Anterior cingulate cortex (tissue), 58 donors: ENCODE results near the gene SDK1.

Source experiments
- DNase-seq, 58 donors: peaks; one replicate each; lab custom pipeline; 2025; lab: John Stamatoyannopoulos, UW

SDK1 gene

DNA sequence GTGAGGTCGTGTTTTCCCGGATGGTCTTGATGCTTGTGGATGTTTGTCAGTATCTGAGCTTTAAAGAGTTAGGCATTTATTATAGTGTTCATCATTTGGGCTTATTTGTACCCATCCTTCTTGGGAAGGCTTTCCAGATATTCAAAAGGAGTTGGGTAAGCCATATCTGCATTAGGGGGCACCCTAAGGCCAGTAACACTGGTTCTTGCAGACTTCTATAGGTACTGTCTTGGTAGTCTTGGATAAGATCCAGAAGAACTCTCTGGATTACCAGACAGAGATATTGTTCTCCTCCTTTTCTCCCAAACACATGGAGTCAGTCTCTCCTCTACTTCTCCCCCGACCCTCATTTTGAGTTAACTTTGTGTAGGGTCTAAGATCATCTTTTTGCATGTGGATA, 92.8 kb downstream of the SDK1 start:
- no peak for DNase-seq

DNA sequence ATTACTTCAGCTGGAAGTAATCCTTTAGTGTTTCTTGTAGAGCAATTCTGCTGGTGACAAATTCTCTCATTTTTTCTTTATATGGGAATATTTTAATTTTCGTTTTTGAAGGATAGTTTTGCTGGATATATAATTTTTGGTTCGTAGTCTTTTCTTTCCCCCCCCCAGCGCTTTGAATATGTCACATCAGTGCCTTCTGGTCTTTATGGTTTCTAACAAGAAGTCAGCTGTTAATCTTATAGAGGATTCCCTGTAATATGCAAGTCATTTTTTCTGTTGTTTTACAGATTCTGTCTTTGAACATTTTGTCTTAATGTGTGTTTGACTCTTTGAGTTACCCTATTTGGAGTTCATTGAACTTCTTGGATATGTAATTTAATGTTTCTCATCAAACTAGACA, 96.3 kb downstream of the SDK1 start:
- no peak for DNase-seq

DNA sequence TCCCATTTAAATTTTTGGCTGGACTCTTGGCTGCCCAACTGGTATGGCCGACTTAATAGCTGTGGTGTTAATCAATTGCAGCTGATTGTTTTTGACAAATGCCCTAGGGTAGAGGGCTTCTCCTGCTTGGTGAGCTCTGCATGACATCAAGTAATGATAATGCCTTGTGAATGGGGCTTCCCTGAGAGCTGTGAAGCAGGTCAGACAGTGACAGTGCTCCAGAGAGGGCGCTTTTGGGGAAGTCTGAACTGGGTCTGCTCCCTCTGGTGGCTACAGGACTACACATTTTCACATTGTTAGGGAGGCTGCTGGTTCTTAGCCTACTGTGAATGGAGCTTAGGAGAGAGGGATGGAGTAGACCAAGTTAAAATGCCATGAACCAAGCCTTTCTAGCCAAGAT, 98.8 kb downstream of the SDK1 start:
- no peak for DNase-seq

DNA sequence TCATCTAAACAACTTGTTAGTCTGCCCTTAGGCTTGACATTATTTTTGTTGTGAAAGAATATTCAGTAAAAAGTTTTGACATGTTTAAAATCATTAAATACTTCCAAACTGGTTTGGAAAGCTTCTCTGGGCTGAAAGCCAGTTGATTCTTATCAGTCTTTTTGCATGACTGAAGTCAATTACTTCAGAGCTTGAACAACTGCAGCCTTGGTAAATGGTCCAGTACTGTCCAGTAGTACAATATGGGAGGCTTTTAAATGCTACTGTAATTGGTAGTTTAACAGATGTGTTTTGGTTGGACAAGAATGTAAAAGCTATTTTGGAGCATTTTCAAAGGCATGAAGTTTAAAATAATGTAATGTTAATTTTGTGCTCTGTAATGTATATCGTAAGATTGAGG, 103.4 kb downstream of the SDK1 start:
- no peak for DNase-seq

DNA sequence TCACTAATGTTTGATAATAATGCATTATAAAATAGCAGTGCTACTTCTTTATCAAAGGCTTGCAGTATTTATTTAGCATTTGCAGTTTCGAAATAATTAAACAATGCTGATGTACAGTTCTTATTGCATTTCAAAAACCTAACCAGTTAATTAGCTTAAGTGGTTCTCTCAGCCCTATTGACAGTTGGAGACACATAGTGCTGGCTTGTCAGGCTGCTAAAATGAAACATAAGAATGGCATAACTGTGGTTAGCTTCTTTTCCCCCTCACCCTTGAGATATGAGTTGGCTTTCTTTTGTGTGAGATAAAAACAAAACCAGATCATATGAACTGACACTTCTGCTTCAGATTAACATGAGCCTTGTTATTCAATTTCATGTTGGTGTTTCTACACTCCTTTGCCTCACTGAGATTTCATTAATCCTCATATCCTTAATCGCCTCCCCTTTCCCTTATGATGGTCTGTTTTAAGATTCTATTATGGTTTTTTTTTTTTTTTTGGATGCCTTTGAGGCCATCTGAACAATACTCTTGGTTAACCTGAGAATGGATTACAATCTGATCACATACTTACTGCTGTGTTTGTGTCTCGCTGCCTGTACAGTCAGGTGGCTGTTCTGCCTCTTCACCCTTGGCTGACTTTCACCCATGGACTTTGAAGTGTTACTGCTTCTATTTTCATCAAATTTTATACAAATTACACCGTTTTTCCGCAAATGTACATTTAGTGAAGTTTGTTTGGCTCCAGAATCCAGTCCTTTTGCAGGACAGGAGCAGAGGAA, 108.0 kb downstream of the SDK1 start:
- no peak for DNase-seq

DNA sequence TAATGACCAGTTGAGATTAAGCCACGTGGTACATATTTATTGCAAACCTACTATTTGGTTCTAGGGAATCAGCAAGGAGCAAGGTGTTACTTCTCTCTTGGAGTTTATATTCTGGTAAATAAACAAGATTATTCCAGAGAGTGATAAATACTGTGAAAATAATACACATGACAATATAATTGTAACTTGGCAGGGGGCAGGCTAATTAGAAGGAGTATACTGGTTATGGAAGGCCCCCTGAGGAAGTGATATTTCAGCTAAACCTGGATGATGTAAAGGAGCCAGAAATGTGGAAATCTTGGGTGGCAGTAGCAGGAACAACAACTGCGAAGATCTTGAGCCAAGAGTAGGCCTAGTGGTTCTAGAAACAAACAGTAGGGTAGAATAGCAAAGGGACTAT, 111.8 kb downstream of the SDK1 start:
- no peak for DNase-seq

DNA sequence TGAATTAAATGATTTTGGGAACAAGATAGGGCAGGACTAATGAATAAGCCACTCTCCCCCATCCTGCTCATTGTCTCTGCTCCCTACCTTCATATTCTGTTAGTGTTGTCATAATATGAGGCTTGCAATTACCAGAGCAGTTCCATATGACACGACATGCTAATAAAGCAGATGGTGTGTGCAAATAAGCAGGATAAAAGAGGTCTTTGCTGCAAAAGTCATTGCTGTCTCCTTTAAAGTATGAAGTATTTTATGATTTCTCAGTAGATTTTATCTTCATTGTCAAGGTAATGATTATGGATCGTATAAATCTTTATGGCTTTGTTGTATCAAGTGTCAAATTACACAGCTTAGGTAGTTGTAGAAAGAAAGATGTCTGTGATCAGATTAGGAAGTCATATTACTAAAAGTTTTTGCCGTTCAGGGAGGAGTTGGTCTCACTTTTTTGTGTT, 114.8 kb downstream of the SDK1 start:
- DNase-seq: no peak

DNA sequence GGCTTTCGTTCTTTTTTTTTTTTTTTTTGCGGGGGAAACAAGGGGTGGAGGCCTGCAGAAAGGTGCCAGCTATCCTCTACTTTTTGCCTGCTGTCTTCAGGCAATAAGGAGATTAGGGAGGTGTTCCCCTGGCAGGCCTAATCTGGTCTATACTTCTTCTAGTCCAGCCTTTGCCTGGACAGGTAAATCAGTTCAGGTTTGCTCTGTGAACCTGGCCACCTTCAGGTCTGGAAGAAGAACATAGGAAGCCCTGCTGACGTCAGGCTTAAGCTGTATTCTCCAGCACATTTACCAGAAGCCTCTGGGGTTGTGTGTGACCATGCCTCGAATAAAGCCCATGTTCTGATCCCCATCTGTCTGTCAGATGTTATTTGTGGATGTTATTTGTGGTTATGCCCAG, 115.4 kb downstream of the SDK1 start:
- no peak for DNase-seq

DNA sequence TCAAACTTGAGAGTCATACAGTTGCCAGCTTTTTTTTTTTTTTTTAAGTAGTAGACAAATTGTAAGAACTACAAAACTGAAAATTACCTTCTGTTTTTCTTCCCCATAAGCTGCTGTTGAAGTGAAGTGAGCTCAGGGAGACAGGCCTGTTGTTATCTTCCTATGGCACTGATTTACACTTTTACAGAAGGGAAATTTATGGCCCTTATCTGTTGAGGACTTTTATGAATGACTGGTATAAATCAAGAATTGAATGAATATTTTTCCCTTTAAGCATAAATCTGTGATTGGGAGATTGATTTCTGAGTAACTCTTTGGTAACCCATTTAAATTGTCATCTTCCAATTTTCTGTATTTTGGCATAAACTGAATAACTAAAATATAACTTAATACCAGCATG, 124.0 kb downstream of the SDK1 start:
- DNase-seq: no peak

DNA sequence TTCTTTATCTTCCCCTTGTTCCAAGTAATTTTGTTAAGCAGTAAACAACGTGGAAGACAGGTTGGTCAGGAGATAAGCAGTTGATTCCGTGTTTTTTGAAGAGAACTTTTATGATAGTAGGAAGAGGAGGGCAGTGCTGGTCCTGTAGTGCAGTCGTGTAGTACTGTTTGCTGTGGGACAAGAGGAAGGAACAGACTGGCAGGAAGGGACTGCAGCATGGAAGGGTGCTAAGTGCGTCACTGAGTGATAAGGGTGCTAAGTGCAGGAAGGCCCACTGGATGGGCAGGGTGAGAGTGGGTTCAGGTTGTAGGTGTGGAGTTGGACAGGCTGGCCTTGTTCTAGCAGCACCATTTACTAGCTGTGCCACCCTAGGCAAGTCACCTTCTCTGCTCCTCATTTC, 125.0 kb downstream of the SDK1 start:
- DNase-seq: no peak

DNA sequence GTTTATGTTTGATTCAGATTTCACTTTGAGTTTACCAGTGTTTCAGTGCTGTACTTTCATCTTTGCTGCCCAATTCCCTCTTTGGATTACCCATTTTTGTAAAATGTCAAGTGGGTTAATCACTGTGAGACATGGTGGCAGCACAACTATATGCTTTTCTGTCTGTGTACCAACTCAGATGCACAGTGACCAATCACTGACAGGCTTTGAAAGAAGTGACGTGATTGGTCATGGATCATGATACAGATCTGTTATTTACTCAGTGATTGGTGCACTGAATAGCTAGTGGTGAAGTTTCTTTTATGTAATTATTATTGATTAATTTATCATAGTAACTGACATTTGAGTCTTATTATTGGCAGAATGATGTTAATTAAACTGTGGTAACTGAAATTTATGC, 126.9 kb downstream of the SDK1 start:
- peak in 3 of 58 donors; percentile 1 to 26 (median 15) for DNase-seq

DNA sequence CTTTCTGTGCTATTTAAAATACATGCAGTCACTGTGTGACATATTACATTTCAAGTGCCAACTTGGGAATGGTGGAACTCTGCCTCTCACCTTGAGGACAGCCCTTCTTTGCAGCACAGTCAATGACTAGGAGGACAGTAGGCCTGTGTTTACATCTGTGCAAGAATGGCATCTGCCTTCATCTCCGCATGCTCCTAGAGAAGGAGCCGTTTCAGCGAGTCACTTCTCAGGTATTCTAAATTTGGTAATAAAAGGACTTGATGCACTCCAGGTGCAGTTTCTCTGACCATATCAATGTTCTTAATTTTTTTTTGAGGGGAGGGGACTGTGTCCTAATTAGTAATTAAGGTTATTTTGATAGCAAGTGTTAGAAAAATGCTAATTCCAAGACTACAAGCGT, 128.9 kb downstream of the SDK1 start:
- DNase-seq: no peak

DNA sequence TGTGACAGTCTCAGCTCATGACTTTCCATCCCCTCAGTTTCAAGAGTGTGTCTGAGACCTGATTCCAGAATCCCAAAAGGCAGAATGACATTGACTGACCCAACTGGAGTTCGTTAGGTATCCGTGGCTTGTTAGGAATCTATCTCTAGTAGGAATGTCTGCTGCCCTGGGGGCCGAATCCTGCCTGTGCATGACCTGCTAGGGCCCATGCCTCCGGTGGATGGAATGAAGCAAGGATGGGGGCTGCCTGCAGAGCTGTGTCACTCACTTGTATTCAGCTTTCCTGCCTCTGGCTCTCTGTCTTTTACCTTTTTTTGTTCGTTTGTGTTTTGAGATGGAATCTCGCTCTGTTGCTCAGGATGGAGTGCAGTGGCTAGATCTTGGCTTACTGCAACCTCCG, 129.5 kb downstream of the SDK1 start:
- no peak for DNase-seq

DNA sequence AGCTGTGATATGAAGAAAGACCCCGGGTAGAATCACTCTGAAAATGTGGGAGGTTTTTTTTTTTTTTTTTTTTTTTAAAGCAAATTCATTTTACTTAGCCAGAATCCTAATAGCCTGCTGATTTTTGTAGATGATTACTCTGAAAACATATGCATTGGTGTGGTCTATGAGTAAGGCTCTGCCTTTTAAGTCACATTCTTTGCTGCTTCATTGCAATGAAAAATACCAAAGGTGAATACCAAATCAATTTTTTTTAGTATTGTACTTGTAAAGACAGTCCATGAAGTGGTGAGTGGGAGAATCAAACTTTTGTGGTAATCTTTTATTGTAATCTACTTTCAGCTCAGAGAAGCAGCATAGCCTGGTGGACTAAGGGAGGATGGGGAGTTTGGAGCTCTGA, 130.3 kb downstream of the SDK1 start:
- DNase-seq: no peak

DNA sequence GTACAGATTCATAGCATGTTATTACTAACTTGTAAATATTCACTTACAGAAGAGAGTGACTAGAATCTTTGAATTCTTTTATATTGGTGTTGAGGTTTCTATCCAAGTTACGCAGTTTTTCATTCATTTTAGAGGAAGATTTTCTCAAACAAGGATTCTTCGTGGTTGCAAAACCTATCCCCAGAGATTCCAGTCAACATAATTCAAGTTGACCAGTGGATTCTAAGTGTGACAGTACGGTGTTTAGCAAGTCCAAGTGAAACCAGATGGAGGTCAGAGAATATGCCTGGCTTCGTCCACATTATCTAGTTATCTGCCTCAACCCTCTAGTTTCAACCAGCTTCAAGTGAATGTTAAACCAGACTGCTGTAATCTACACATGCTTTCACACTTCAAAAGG, 131.9 kb downstream of the SDK1 start:
- DNase-seq: no peak

DNA sequence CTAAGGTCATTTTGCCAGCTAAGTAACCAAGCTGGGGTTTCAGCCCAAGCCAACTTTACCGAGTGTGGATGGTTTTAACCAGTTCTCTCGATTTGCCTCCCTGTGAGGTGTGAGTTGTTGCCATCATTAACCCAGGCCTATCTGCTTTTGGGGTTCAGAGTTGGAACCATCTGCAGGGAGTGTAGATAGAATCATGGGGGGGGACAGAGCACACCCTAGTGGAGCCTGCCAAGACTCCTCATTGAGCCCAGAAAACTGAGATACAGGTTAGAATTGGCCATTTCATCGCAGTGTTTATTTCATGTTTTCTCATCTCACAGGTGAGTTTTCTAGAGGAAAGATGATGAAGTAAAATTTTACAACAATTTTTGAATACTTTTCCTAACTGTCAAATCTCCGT, 133.6 kb downstream of the SDK1 start:
- DNase-seq: no peak

DNA sequence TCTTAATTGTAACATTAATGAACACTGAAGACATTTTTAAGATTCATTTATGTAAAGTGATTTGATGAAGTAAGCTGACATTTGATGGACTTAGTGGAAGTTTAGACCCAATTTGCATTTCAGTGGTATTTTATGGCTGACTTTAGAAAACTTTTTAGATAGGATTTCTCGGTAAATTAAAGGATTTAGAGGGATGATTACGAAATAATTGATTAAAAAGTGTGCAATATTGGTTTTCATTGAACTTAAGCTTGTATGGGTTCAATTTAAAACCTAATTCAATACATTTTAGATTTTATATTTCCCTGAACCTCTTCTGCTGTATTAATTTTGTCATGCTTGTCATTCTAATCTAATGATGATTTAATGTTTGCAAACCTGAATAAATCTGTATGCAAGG, 135.1 kb downstream of the SDK1 start:
- no peak for DNase-seq

DNA sequence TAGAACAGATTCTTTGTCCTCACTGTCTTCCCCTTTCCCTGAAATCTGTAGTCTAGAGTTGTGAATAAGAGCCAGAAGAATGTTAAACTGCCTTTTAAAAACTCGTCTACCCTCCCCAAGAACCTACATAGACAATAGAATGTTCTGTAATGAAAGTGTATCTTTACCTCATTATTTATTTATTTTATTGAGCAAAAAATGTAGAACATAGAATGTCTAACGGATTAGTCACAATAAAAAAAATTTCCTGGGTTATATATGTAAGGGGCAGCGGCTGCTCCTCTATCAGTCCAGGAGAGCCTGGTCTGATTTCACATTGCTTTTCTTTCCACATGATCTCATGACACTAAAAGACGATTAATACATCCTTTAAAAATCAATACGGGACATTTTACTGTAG, 135.7 kb downstream of the SDK1 start:
- no peak for DNase-seq

DNA sequence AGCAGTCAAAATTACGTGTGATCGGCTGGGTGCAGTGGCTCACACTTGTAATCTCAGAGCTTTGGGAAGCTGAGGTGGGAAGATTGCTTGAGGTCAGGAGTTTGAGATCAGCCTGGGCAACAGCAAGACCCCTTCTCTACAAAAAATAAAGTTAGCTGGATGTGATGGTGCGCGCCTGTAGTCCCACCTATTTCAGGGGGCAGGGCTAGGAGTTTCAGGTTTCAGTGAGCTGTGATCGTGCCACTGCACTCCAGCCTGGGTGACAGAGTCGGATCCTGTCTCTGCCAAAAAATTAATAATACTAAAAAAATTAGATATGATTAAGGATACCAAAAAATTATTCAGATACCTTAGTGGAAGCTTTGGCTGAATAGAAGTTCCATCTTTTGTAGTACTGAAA, 136.4 kb downstream of the SDK1 start:
- no peak for DNase-seq

DNA sequence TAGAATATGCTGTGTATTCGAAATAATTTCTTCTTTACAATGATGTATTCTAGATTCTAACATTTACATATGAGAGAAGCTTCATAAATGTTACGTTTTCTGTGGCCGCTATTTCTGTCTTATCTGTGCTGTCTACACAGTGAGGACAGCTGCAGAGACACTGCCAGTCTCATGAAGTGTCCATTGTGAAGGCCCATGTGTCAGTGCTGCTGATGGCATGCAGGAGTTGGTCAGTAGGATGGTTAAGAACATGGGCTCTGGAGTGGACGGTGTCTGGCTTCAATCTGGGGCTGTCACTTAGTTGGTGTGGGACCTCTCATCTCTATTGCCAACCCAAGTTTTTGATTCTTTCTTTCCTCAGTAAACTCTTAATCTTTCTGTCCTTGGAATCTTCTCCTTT, 137.3 kb downstream of the SDK1 start:
- no peak for DNase-seq

DNA sequence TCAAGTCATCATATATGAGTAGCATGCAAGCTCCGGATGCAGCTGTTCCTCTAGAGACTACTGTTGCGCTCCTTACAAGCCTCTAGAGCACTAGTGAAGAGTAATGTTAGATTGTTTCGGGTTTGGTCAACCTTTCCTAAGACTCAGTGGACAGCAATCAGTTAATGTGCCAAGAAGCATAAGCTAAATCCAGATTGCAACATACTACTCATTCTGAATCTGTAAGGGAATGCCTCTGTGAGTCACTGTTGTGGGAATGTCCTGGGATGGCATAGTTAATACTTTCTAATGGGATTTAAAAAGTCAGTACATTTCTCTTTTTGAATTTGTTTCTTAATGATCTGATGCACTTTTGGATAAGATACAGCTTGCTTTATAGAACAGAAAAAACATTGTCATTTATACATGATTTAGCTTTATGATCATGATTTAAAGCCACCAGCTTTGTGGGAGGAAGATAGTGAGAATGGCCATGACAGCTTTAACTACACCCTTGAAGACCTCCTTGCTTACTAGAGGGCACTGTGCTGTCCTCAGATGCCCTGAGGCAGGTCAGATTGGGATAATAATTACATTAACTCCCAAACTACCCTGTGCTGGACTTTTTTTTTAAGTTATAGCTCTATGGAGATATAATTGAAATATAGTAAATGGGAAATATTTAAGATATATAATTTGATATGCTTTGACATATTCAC, 138.4 kb downstream of the SDK1 start:
- DNase-seq: no peak

DNA sequence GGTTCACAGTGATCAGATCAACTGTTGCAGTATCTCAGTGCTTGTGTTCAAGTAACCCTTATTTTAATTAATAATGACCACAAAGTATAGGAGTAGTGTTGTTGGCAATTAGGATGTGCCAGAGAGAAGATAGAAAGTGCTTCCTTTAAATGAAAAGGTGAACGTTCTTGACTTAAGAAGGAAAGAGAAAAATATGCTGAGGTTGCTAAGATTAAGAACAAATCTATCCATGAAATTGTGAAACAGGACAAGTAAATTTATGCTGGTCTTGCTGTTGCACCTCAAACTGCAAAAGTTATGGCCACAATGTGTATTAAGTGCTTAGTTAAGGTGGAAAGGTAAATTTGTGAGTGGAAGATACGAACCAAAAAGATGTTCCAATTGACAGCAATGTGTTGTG, 139.5 kb downstream of the SDK1 start:
- DNase-seq: no peak
